Measurements from ENCODE around the gene SPRTN. TPM values are rescaled to one million over a fixed set of nuclear protein-coding genes. Genes with fewer than 3 reads are reported as not detected.

SPRTN gene
- polyA plus RNA-seq, 1 of the 3 experiments (the other 2 are of a cell fraction) = 17.3 TPM

DNA sequence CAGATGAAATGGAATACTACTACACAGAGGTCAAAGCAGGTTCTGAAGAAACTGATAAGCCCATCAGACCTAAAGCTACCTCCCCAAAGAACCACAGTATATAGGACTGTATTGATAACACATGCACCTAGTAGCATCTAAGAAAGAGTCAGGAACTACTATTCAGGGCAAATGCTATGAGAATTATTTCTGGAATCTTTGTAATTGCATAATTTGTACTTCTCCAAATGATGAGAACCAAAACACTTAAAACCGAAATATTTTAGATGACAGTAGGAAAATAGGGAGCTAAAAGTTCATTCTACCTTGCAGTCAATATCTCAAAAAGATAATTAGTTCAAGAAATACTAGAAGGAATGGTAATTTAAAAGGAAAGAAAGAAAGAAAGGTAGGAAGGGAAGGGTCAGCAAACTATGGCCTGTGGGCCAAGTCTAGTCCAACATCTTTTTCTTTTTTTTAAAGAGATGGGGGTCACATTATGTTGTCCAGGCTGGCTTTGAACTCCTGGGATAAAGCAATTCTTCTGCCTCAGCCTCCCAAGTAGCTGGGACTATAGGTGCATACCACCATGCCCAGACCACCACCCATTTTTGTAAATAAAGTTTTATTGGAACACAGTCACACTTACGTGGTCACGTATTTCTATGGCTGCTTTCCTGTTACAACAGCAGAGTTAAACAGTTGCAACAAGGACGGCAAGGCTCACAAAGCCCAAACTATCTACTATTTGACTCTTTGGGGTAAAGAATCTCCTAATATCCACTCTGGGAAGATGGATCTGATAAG is 60.0 kb downstream of the SPRTN start (continued):
- TF ChIP-seq, protein P1, sequence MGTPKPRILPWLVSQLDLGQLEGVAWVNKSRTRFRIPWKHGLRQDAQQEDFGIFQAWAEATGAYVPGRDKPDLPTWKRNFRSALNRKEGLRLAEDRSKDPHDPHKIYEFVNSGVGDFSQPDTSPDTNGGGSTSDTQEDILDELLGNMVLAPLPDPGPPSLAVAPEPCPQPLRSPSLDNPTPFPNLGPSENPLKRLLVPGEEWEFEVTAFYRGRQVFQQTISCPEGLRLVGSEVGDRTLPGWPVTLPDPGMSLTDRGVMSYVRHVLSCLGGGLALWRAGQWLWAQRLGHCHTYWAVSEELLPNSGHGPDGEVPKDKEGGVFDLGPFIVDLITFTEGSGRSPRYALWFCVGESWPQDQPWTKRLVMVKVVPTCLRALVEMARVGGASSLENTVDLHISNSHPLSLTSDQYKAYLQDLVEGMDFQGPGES (IDR thresholded peaks at IDR 0.05; ENCODE audit: low read depth, low read length) = no peak
- TF ChIP-seq JUND (IDR thresholded peaks at IDR 0.05) (no peak), PBX3 (IDR thresholded peaks at IDR 0.05) (no peak)

- Histone ChIP-seq H3K4me2 (no peak overlapping the region), H3K9me3 (no peaks in the 10 kb centered on the region), H3K4me1 (ENCODE audit: control insufficient read depth in 1 of 2, insufficient read depth in 2 of 2, low read depth in 1 of 2, low read length in 1 of 2) (no peaks in the 10 kb centered on the region; a peak in 1 of 4 replicates), H4K20me1 (ENCODE audit: insufficient read depth) (0 out of 2 replicates have a peak, but pooled peaks cover 4% of the 10 kb centered on the region), H3K36me3 (replicated peaks in 1 of 2; ENCODE audit: control insufficient read depth in 1 of 2, insufficient read depth in 2 of 2, low read length in 1 of 2) (peaks cover 0 to 3% of the 10 kb centered on the region in 2 experiments), H2AFZ (ENCODE audit: low read depth) (no peak overlapping the region), H3K9me2 (no peaks in the 10 kb centered on the region), H3K9ac (no peak overlapping the region), H3F3A (replicated peaks; ENCODE audit: insufficient read depth) (peaks cover 9% of the 10 kb centered on the region), H3K79me2 (ENCODE audit: insufficient read depth) (peaks cover 99% of the 10 kb centered on the region), H3K4me3 (ENCODE audit: low read depth in 2 of 2, low read length in 1 of 2) (no peak overlapping the region), H3K27me3 (ENCODE audit: insufficient read depth) (no peaks in the 10 kb centered on the region), H3K27ac (ENCODE audit: low read depth in 2 of 2, low read length in 1 of 2) (no peak overlapping the region)
- DNase-seq = no peak
- WGBS (ENCODE audit: low lambda C conversion rate) = 83% methylated on average over 1 of the region's 1 CpG
- ChIA-PET CTCF (no interaction called here), POLR2A (no interaction called here)
- TF ChIP-seq USF1 (IDR thresholded peaks at IDR 0.05; ENCODE audit: borderline replicate concordance, low read depth) = no peak
- TF ChIP-seq JUND (IDR thresholded peaks at IDR 0.05) = no peak
- TF ChIP-seq CHD2 (IDR thresholded peaks at IDR 0.05; ENCODE audit: low read length, partially characterized antibody) = no peak
Observed at GRCh38 chr1:231401478-231401877, 63.4 kb downstream of the SPRTN start.

- no peak overlapping the region for H3K4me2 ChIP-seq
- peaks cover 12% of the 10 kb centered on the region for H3F3A ChIP-seq (replicated peaks; ENCODE audit: insufficient read depth)
- POLR2A ChIA-PET = interaction anchor here (0.7 kb wide), 1 partner anchor 10 kb away, joined by 4 read pairs; no protein-coding TSS in a partner anchor
- H3K9me3 ChIP-seq = no peaks in the 10 kb centered on the region
- TF ChIP-seq GATA2 (CRISPR knock-in tag; IDR thresholded peaks at IDR 0.05) (no peak), MXI1 (IDR thresholded peaks at IDR 0.05; ENCODE audit: low read depth, low read length) (no peak), MAX (IDR thresholded peaks at IDR 0.05; ENCODE audit: low read depth) (no peak), USF1 (IDR thresholded peaks at IDR 0.05; ENCODE audit: borderline replicate concordance, low read depth) (no peak), NRF1 (IDR thresholded peaks at IDR 0.05; ENCODE audit: low read depth, low read length) (no peak), FOXM1 (IDR thresholded peaks at IDR 0.05; ENCODE audit: low read depth) (no peak), RCOR1 (IDR thresholded peaks at IDR 0.05; ENCODE audit: low read length) (no peak), ELF1 (IDR thresholded peaks at IDR 0.05) (no peak), FOXJ3 (CRISPR knock-in tag; IDR thresholded peaks at IDR 0.05) (no peak), JUND (IDR thresholded peaks at IDR 0.05) (no peak), RXRA (IDR thresholded peaks at IDR 0.05; ENCODE audit: borderline replicate concordance, low read depth) (no peak), ZBTB33 (IDR thresholded peaks at IDR 0.05; ENCODE audit: borderline replicate concordance, low read depth) (no peak)
- TF ChIP-seq, protein P1 (IDR thresholded peaks at IDR 0.05; ENCODE audit: low read depth, low read length) = no peak
- no peak overlapping the region for H3K9ac ChIP-seq
- H3K4me1 ChIP-seq (ENCODE audit: control insufficient read depth in 1 of 2, insufficient read depth in 2 of 2, low read depth in 1 of 2, low read length in 1 of 2) = peaks cover 13 to 19% of the 10 kb centered on the region in 2 experiments
- H3K27ac ChIP-seq (ENCODE audit: low read depth in 2 of 2, low read length in 1 of 2) = no peak overlapping the region
- no peak for DNase-seq
- H3K79me2 ChIP-seq (ENCODE audit: insufficient read depth) = peaks cover 99% of the 10 kb centered on the region
- peaks cover 0 to 2% of the 10 kb centered on the region in 2 experiments for H3K36me3 ChIP-seq (replicated peaks in 1 of 2; ENCODE audit: control insufficient read depth in 1 of 2, insufficient read depth in 2 of 2, low read length in 1 of 2)
- WGBS (ENCODE audit: low lambda C conversion rate) = 93% methylated on average over 2 of the region's 2 CpGs
- no peak overlapping the region for H3K4me3 ChIP-seq (ENCODE audit: low read depth in 2 of 2, low read length in 1 of 2)
- H2AFZ ChIP-seq (ENCODE audit: low read depth) = no peak overlapping the region
- H4K20me1 ChIP-seq (ENCODE audit: insufficient read depth) = peaks cover 21% of the 10 kb centered on the region
- CTCF ChIA-PET = no interaction called here
- H3K27me3 ChIP-seq (ENCODE audit: insufficient read depth) = no peaks in the 10 kb centered on the region
- H3K9me2 ChIP-seq = no peaks in the 10 kb centered on the region
Observed at GRCh38 chr1:231404318-231404717, 66.2 kb downstream of the SPRTN start.
